ENCODE data around the gene ACTBL2. TPM values are rescaled to one million over a fixed set of nuclear protein-coding genes. Genes with fewer than 3 reads are reported as not detected.

ACTBL2 gene
- total RNA-seq, 1 donor from 2014 or later = 11.8 TPM

GRCh38 chr5:57505272-57506200, 22.9 kb upstream of the ACTBL2 start:
- no peak overlapping the region for H2AFZ ChIP-seq (ENCODE audit: low read depth, low read length)
- TF ChIP-seq CTCF (IDR thresholded peaks at IDR 0.05; ENCODE audit: insufficient read depth, low read depth, low read length) (no peak), EZH2 (IDR thresholded peaks at IDR 0.05; ENCODE audit: insufficient read depth, low read length) (no peak)
- no peaks in the 10 kb centered on the region for H3K36me3 Mint-ChIP-seq (ENCODE audit: low read depth, unreplicated experiment)
- H3K4me3 Mint-ChIP-seq (ENCODE audit: unreplicated experiment) = no peak overlapping the region
- H3K79me2 ChIP-seq (ENCODE audit: insufficient read depth, low read length) = no peaks in the 10 kb centered on the region
- H3K9ac ChIP-seq (ENCODE audit: low read length) = no peak overlapping the region
- no peaks in the 10 kb centered on the region for H4K20me1 ChIP-seq (ENCODE audit: insufficient read depth, low read length)
- H3K9me3 Mint-ChIP-seq (ENCODE audit: unreplicated experiment) = no peaks in the 10 kb centered on the region
- no peaks in the 10 kb centered on the region for H3K27me3 ChIP-seq (ENCODE audit: insufficient read depth, low read length)
- no peak overlapping the region for H3K27ac ChIP-seq (ENCODE audit: low read depth, low read length)
- H3K4me1 Mint-ChIP-seq (ENCODE audit: low read depth, unreplicated experiment) = peaks cover 34% of the 10 kb centered on the region
- no peaks in the 10 kb centered on the region for H3K27me3 Mint-ChIP-seq (ENCODE audit: low read depth, unreplicated experiment)
- H3K4me1 ChIP-seq (ENCODE audit: insufficient read depth, low read length) = peaks cover 11% of the 10 kb centered on the region
- peak overlapping the region; percentile 1 for H3K27ac Mint-ChIP-seq (ENCODE audit: unreplicated experiment)
- peak; percentile 23 for DNase-seq (ENCODE audit: low read depth)
- no peak overlapping the region for H3K4me2 ChIP-seq (ENCODE audit: low read length)
- no peak overlapping the region for H3K4me3 ChIP-seq (ENCODE audit: insufficient read depth, low read depth, low read length)
- no peak for FAIRE-seq
- H3K9me3 ChIP-seq (ENCODE audit: insufficient read depth, low read depth, low read length) = no peaks in the 10 kb centered on the region
- H3K36me3 ChIP-seq (ENCODE audit: insufficient read depth, low read length) = no peaks in the 10 kb centered on the region

DNA sequence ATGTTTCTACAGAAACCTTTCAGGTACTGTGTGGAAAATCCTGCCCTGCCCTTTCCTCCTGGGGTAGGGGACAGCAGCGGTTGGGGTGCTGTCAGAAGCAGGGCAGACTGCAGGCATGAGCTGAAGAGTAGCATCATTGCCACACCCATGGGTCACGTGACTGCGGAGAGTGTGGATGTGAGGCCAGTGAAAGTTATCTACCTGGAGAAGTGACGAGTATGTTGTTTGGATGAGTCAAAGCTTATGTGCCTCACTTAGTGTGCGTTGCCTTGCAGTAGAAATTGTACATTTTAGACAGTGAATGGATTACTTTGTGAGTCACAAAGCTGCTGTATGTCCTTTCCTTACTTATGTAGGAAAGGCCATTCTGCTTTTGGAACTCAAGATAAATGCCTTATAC, 21.7 kb upstream of the ACTBL2 start:
- no peaks in the 10 kb centered on the region for H3K9me3 Mint-ChIP-seq (ENCODE audit: unreplicated experiment)
- peak; percentile 37 for DNase-seq (ENCODE audit: low read depth)
- Histone ChIP-seq H4K20me1 (ENCODE audit: insufficient read depth, low read length) (no peaks in the 10 kb centered on the region), H3K4me1 (ENCODE audit: insufficient read depth, low read length) (peaks cover 11% of the 10 kb centered on the region), H3K79me2 (ENCODE audit: insufficient read depth, low read length) (no peaks in the 10 kb centered on the region), H3K9ac (ENCODE audit: low read length) (no peak overlapping the region), H3K27ac (ENCODE audit: low read depth, low read length) (peak overlapping the region; percentile 38), H2AFZ (ENCODE audit: low read depth, low read length) (no peak overlapping the region), H3K27me3 (ENCODE audit: insufficient read depth, low read length) (no peaks in the 10 kb centered on the region), H3K4me2 (ENCODE audit: low read length) (no peak overlapping the region), H3K9me3 (ENCODE audit: insufficient read depth, low read depth, low read length) (no peaks in the 10 kb centered on the region), H3K36me3 (ENCODE audit: insufficient read depth, low read length) (no peaks in the 10 kb centered on the region), H3K4me3 (ENCODE audit: insufficient read depth, low read depth, low read length) (no peak overlapping the region)
- H3K4me3 Mint-ChIP-seq (ENCODE audit: unreplicated experiment) = no peak overlapping the region
- TF ChIP-seq EZH2 (IDR thresholded peaks at IDR 0.05; ENCODE audit: insufficient read depth, low read length) (no peak), CTCF (IDR thresholded peaks at IDR 0.05; ENCODE audit: insufficient read depth, low read depth, low read length) (no peak)
- no peak for FAIRE-seq
- peaks cover 38% of the 10 kb centered on the region for H3K4me1 Mint-ChIP-seq (ENCODE audit: low read depth, unreplicated experiment)
- H3K27me3 Mint-ChIP-seq (ENCODE audit: low read depth, unreplicated experiment) = no peaks in the 10 kb centered on the region
- H3K27ac Mint-ChIP-seq (ENCODE audit: unreplicated experiment) = no peak overlapping the region
- no peaks in the 10 kb centered on the region for H3K36me3 Mint-ChIP-seq (ENCODE audit: low read depth, unreplicated experiment)

DNA sequence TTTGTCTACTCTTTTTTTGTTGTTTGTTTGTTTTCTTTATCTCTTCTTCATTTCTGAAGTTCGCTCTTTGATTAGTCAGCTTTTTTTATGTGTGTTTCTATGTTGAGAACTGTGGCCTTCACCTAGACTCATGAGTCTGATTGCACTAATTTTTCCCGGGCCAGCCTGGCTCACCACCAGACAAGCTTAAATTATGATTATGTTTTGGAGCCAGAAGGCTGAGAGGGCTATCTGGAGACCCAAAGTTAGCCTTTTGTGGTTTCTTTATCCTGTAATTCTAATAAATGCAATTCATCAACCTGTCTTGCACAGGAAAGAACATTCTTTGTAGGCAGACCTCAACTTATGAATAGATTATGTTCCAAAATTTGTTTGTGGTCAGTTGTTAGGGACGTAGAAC, 20.8 kb upstream of the ACTBL2 start:
- Histone ChIP-seq H3K9me3 (ENCODE audit: insufficient read depth, low read depth, low read length) (no peaks in the 10 kb centered on the region), H3K36me3 (ENCODE audit: insufficient read depth, low read length) (no peaks in the 10 kb centered on the region), H4K20me1 (ENCODE audit: insufficient read depth, low read length) (no peaks in the 10 kb centered on the region), H3K27me3 (ENCODE audit: insufficient read depth, low read length) (no peaks in the 10 kb centered on the region), H3K27ac (ENCODE audit: low read depth, low read length) (peak overlapping the region; percentile 38), H3K4me1 (ENCODE audit: insufficient read depth, low read length) (peaks cover 11% of the 10 kb centered on the region), H3K9ac (ENCODE audit: low read length) (no peak overlapping the region), H2AFZ (ENCODE audit: low read depth, low read length) (no peak overlapping the region), H3K4me3 (ENCODE audit: insufficient read depth, low read depth, low read length) (no peak overlapping the region), H3K4me2 (ENCODE audit: low read length) (no peak overlapping the region), H3K79me2 (ENCODE audit: insufficient read depth, low read length) (no peaks in the 10 kb centered on the region)
- peak; percentile 94 for DNase-seq (ENCODE audit: low read depth)
- no peak for FAIRE-seq
- TF ChIP-seq EZH2 (IDR thresholded peaks at IDR 0.05; ENCODE audit: insufficient read depth, low read length) (no peak), CTCF (IDR thresholded peaks at IDR 0.05; ENCODE audit: insufficient read depth, low read depth, low read length) (no peak)
- Mint-ChIP-seq H3K27me3 (ENCODE audit: low read depth, unreplicated experiment) (no peaks in the 10 kb centered on the region), H3K9me3 (ENCODE audit: unreplicated experiment) (no peaks in the 10 kb centered on the region), H3K27ac (ENCODE audit: unreplicated experiment) (no peak overlapping the region), H3K4me3 (ENCODE audit: unreplicated experiment) (no peak overlapping the region), H3K36me3 (ENCODE audit: low read depth, unreplicated experiment) (no peaks in the 10 kb centered on the region), H3K4me1 (ENCODE audit: low read depth, unreplicated experiment) (peaks cover 43% of the 10 kb centered on the region)
